ENCODE data around the gene KIF18B. TPM values are rescaled to one million over a fixed set of nuclear protein-coding genes. Genes with fewer than 3 reads are reported as not detected.

Gene KIF18B
- total RNA-seq, 1 donor from 2014 or later = 0.74 TPM

DNA sequence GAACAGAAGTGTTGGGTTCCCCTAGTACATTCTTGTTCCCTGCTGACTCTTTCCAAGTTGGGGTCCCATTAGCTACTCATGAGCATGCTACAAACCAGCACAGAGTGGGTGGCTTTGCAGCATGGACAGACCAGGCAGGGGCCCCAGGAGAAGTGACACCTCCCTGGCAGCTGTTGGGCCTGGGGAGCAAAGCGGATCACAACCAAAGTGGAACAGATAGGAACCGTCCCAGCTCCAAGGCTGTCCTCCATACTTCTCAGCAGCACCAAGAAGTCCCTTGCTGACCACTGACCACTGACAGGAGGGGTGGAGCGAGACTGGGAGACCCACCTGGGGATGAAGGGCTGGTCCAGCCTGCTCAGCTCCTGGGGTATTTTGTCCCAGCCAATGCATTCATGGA is 19.9 kb downstream of the KIF18B start:
- H3K4me1 ChIP-seq = no peaks in the 10 kb centered on the region
- H3K4me3 ChIP-seq = no peak overlapping the region
- H3K36me3 ChIP-seq = no peaks in the 10 kb centered on the region
- TF ChIP-seq POLR2AphosphoS5 (IDR thresholded peaks at IDR 0.05; ENCODE audit: insufficient read depth in 1 of 2, low read depth in 1 of 2) = no peak
- no peak for TF ChIP-seq POLR2A (IDR thresholded peaks at IDR 0.05)
- TF ChIP-seq, protein P1, sequence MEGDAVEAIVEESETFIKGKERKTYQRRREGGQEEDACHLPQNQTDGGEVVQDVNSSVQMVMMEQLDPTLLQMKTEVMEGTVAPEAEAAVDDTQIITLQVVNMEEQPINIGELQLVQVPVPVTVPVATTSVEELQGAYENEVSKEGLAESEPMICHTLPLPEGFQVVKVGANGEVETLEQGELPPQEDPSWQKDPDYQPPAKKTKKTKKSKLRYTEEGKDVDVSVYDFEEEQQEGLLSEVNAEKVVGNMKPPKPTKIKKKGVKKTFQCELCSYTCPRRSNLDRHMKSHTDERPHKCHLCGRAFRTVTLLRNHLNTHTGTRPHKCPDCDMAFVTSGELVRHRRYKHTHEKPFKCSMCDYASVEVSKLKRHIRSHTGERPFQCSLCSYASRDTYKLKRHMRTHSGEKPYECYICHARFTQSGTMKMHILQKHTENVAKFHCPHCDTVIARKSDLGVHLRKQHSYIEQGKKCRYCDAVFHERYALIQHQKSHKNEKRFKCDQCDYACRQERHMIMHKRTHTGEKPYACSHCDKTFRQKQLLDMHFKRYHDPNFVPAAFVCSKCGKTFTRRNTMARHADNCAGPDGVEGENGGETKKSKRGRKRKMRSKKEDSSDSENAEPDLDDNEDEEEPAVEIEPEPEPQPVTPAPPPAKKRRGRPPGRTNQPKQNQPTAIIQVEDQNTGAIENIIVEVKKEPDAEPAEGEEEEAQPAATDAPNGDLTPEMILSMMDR (IDR thresholded peaks at IDR 0.05) = no peak
- DNase-seq (ENCODE audit: extremely low spot score in 2 of 2) = no peak
- no peak overlapping the region for H3K27ac ChIP-seq
- no peaks in the 10 kb centered on the region for H3K9me3 ChIP-seq
- H3K27me3 ChIP-seq = no peaks in the 10 kb centered on the region
- intact Hi-C loops (cut with DNase I) = loop anchor here (10.0 kb wide), 1 partner anchor 267 kb away; no protein-coding TSS in a partner anchor

DNA sequence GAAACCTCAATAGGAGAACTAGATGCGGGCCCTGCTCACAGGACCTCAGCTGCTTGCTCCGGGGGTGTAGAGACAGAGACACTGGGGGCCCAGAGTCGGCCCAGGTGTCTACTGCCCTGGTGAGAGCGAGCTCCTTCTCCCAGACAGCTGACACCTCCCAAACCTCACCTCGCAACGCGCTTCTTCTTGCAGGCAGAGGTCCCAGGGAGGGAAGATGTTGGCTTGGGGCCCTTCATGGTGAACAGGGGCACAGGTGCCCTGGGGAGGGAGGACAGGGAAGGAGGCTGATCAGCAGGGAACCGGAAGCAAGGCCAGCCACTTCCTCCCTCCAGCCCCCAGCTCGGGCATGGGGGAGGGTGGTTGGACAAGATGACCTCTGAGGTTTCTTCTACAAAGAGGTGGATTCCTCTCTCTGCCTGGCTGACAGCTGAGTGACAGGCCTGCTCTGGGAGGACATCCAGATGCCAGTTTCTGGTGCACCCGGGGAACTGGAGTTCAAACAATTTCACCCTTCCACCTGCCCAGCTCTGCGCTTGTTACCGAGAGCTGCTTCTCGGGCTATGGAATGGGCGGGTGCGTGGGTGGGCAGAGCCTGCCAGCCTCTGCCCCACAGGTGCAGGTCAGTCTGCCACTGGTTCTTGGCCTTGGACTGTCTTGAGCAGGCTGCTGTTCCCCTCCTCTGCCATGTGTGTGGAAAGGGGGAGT is 20.6 kb downstream of the KIF18B start:
- Histone ChIP-seq H3K9me3 (no peaks in the 10 kb centered on the region), H3K27ac (no peak overlapping the region), H3K36me3 (no peaks in the 10 kb centered on the region), H3K4me1 (no peaks in the 10 kb centered on the region), H3K27me3 (no peaks in the 10 kb centered on the region), H3K4me3 (no peak overlapping the region)
- intact Hi-C loops (cut with DNase I) = loop anchor here (10.0 kb wide), 1 partner anchor 268 kb away; no protein-coding TSS in a partner anchor
- TF ChIP-seq, protein P1 (IDR thresholded peaks at IDR 0.05) = no peak
- TF ChIP-seq POLR2AphosphoS5 (IDR thresholded peaks at IDR 0.05; ENCODE audit: insufficient read depth in 1 of 2, low read depth in 1 of 2) = no peak
- no peak for TF ChIP-seq POLR2A (IDR thresholded peaks at IDR 0.05)
- no peak for DNase-seq (ENCODE audit: extremely low spot score in 2 of 2)

DNA sequence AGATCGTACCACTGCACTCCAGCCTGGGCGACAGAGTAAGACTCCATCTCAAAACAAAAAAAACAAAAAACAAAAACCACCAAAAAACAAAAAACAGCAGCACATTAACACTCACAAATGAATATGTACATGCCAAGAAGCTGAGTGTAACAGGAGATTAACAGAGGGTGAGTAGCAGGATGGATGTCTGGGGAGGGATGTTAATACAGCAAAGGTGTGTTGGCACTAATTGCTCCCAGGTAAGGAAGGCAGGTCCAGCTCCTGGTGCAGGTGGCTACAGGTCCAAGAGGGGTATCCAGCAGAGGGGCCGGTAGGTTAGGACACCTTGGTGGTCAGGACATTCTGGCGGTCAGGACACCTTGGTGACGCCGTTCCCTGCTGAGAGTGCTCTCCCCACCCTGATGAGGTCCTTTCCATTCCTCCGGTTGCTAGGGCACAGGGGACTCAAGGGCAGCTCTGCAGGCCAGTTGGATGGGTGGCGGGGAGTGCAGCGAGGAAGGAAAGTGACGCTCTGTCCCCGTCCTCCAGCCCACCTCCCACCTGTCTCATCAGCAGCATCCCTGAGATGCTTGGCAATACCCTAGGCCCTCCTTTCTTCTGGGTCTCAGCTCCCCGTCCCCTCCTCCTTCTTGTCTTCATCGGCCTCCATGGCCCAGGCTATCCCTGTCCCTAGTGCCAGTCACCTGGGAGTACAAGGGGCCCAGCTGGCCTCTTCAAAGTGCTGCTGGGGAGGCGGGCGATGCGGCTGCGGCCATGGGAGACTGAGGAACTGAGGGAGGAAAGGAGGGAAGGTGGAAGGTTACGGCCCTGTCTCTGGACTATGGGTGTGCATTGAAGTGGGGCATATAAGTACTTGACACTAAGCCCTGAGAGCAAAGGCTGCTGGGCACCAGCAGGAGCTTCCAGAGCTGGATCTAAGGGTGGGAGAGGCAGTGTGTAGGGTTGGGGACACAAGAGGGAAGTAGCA is 21.6 kb downstream of the KIF18B start:
- Histone ChIP-seq H3K27ac (no peak overlapping the region), H3K4me3 (no peak overlapping the region), H3K4me1 (no peaks in the 10 kb centered on the region), H3K27me3 (no peaks in the 10 kb centered on the region), H3K36me3 (no peaks in the 10 kb centered on the region), H3K9me3 (no peaks in the 10 kb centered on the region)
- no peak for DNase-seq (ENCODE audit: extremely low spot score in 2 of 2)
- no peak for TF ChIP-seq POLR2AphosphoS5 (IDR thresholded peaks at IDR 0.05; ENCODE audit: insufficient read depth in 1 of 2, low read depth in 1 of 2)
- TF ChIP-seq POLR2A (IDR thresholded peaks at IDR 0.05) = no peak
- TF ChIP-seq, protein P1 (IDR thresholded peaks at IDR 0.05) = no peak
- intact Hi-C loops (cut with DNase I) = loop anchor here (10.0 kb wide), 1 partner anchor 269 kb away; no protein-coding TSS in a partner anchor

DNA sequence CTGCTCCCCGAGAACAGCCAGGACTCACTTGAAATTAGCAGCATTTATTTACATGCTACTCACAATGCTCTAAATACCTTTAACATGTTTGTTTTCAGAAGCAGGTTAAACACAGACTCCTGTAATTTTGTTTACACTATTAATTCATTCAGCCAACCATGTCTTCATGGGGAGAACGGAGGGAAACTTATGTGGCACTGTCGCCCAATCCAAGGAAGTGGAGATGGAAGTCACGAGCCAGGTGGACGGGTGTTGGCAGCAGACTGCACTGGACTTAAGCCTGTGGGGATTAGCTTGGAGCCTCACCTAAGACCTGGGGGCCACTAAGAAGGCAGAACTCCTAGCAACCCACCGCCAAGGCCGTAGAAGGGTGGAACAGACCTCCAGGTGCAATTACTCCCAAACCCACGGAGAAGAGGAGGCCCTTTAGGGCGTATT is 23.4 kb downstream of the KIF18B start:
- Histone ChIP-seq H3K9me3 (no peaks in the 10 kb centered on the region), H3K4me1 (no peaks in the 10 kb centered on the region), H3K36me3 (no peaks in the 10 kb centered on the region), H3K4me3 (no peak overlapping the region), H3K27ac (no peak overlapping the region), H3K27me3 (no peaks in the 10 kb centered on the region)
- intact Hi-C loops (cut with DNase I) = loop anchor here (10.0 kb wide), 1 partner anchor 271 kb away; no protein-coding TSS in a partner anchor
- DNase-seq (ENCODE audit: extremely low spot score in 2 of 2) = no peak
- TF ChIP-seq POLR2A (IDR thresholded peaks at IDR 0.05) (no peak), POLR2AphosphoS5 (IDR thresholded peaks at IDR 0.05; ENCODE audit: insufficient read depth in 1 of 2, low read depth in 1 of 2) (no peak)
- TF ChIP-seq, protein P1 (IDR thresholded peaks at IDR 0.05) = no peak
